ENCODE measurements around the gene MCM5. TPM values are rescaled to one million over a fixed set of nuclear protein-coding genes. Genes with fewer than 3 reads are reported as not detected.

MCM5 gene
- total and polyA plus RNA-seq, 2 of the 13 experiments (the other 11 are each of a cell fraction or from before 2014, with no cell fraction given) = 40.2 to 93.5 TPM

DNA sequence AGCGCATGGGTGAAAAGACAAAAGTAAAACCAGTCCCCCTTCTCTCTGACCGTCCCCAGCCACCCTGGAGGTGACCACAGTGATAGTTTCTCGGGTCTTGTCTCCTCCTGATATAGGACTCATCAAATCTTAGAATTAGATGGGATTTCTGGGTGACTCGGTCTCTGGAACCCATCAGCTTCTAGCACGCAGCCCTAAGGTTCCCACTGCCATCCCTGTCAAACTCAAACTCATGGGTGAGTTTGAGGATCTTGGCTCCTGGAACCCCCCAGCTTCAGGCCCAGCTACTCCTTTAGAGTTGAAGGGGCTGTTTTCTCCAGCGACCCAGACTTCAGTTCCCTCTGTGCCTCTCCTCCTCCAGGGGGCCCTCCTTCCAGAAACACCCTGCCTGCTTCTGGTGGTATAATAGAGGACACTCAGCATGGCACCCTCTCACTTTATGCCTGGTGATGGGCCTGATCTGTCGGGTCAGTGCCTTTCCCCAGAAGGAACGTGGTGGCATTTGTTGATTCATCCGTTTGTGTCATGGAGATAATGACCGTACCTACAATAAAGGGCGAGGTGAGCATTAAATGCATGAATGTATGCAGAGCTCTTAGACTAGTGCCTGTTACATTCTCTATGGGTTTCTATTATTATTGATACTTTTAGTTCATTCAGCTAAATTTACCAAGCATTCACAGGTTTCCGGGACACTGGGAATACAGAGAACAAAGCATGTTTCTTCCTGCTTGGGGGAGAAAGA is 31.7 kb downstream of the MCM5 start (continued):
- TF ChIP-seq, protein P1, sequence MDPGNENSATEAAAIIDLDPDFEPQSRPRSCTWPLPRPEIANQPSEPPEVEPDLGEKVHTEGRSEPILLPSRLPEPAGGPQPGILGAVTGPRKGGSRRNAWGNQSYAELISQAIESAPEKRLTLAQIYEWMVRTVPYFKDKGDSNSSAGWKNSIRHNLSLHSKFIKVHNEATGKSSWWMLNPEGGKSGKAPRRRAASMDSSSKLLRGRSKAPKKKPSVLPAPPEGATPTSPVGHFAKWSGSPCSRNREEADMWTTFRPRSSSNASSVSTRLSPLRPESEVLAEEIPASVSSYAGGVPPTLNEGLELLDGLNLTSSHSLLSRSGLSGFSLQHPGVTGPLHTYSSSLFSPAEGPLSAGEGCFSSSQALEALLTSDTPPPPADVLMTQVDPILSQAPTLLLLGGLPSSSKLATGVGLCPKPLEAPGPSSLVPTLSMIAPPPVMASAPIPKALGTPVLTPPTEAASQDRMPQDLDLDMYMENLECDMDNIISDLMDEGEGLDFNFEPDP (CRISPR knock-in tag; conservative IDR thresholded peaks at IDR 0.05) = no peak
- TF ChIP-seq ZNF557 (CRISPR knock-in tag; IDR thresholded peaks at IDR 0.05) (no peak), CBX2 (IDR thresholded peaks at IDR 0.05; ENCODE audit: low read depth, low read length) (no peak), CBX2 (CRISPR knock-in tag; IDR thresholded peaks at IDR 0.05; ENCODE audit: low read depth) (no peak), ZNF790 (CRISPR knock-in tag; IDR thresholded peaks at IDR 0.05; ENCODE audit: borderline replicate concordance) (no peak)

DNA sequence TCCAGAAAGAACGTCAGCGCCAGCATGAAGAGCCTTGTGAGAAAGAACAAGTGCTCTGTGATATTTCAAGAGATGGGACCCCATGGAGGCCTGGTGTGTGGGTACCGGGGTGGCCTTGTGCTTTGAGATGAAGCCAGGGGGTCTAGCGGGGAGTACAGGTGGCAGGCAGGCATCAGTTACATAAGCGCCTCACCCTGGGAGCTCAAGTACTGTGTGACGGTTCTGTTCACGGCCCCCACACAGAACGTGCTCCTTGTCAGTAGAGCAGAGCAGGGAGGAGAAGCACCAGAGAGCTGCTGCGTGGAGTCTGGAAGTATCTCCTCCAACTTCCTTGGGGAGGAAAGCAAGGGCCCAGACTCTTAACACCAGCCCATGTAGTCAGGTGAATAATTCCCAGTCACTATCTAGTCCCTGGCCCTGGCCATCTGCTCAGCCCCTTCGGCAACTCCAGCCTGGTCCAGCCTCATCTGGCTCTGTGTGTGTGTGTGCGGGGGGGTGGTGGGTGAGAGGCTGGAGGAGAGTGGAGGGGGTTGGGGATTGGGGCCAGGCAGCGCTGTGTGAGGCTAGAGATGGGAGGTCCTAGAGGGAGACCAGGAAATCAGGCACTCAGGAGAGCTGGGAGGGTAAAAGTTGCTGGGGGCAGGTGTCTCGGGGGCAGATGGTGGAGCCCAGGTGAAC is 32.4 kb downstream of the MCM5 start:
- no peak for DNase-seq (ENCODE audit: low spot score)
- POLR2A ChIA-PET = no interaction called here
- H3K4me1 ChIP-seq (ENCODE audit: insufficient read depth, low read length) = no peaks in the 10 kb centered on the region
- no peak overlapping the region for H2AFZ ChIP-seq (ENCODE audit: low read length)
- H3K4me3 ChIP-seq (replicated peaks in 1 of 3; ENCODE audit: insufficient read depth in 1 of 3, low read depth in 2 of 3, low read length in 3 of 3) = no peak overlapping the region
- peaks cover 2 to 32% of the 10 kb centered on the region in 2 experiments; a peak in 4 of 5 replicates for H3K36me3 ChIP-seq (replicated peaks in 1 of 2; ENCODE audit: control insufficient read depth in 1 of 2, insufficient read depth in 2 of 2, low read length in 2 of 2)
- 100% methylated on average over 7 of the region's 13 CpGs for WGBS (ENCODE audit: low lambda C conversion rate)
- no peaks in the 10 kb centered on the region for H4K20me1 ChIP-seq (ENCODE audit: insufficient read depth, low read length)
- TF ChIP-seq BHLHE40 (IDR thresholded peaks at IDR 0.05; ENCODE audit: low read length) (no peak), ZNF598 (CRISPR knock-in tag; IDR thresholded peaks at IDR 0.05; ENCODE audit: borderline replicate concordance) (no peak), ZNF615 (CRISPR knock-in tag; IDR thresholded peaks at IDR 0.05; ENCODE audit: borderline replicate concordance) (no peak), TGIF2 (CRISPR knock-in tag; IDR thresholded peaks at IDR 0.05) (no peak)
- TF ChIP-seq, protein P2, sequence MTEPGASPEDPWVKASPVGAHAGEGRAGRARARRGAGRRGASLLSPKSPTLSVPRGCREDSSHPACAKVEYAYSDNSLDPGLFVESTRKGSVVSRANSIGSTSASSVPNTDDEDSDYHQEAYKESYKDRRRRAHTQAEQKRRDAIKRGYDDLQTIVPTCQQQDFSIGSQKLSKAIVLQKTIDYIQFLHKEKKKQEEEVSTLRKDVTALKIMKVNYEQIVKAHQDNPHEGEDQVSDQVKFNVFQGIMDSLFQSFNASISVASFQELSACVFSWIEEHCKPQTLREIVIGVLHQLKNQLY (CRISPR knock-in tag; IDR thresholded peaks at IDR 0.05) = no peak
- TF ChIP-seq, protein P3, sequence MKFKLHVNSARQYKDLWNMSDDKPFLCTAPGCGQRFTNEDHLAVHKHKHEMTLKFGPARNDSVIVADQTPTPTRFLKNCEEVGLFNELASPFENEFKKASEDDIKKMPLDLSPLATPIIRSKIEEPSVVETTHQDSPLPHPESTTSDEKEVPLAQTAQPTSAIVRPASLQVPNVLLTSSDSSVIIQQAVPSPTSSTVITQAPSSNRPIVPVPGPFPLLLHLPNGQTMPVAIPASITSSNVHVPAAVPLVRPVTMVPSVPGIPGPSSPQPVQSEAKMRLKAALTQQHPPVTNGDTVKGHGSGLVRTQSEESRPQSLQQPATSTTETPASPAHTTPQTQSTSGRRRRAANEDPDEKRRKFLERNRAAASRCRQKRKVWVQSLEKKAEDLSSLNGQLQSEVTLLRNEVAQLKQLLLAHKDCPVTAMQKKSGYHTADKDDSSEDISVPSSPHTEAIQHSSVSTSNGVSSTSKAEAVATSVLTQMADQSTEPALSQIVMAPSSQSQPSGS (CRISPR knock-in tag; IDR thresholded peaks at IDR 0.05) = no peak
- no peak overlapping the region for H3K27ac ChIP-seq (ENCODE audit: extremely low read length, insufficient read depth, low read length)
- intact Hi-C loops (cut with micrococcal nuclease; ENCODE audit: unreplicated experiment) (loop anchor here (5.0 kb wide), 1 partner anchor 190 kb away; no protein-coding TSS in a partner anchor), in situ Hi-C loops (cut with HindIII; ENCODE audit: extremely low pct_ligation_motif_present, low pct_unique_long_range_greater_than_20kb) (loop anchor here (5.0 to 25.0 kb wide), 2 partner anchors 150 to 305 kb away; no protein-coding TSS in a partner anchor)
- H3K27me3 ChIP-seq (ENCODE audit: control insufficient read depth in 1 of 2, insufficient read depth in 2 of 2, low read length in 2 of 2) = no peaks in the 10 kb centered on the region
- H3K79me2 ChIP-seq (ENCODE audit: insufficient read depth, low read length) = no peaks in the 10 kb centered on the region
- no peaks in the 10 kb centered on the region for H3K9me3 ChIP-seq (ENCODE audit: low read length)
- CTCF ChIA-PET (ENCODE audit: low intra/inter-chr PET ratio, low total read pairs) = interaction anchor here (2.0 to 2.3 kb wide), 2 partner anchors 151 to 192 kb away, joined by 8 to 32 read pairs; no protein-coding TSS in a partner anchor
- H3K4me2 ChIP-seq (ENCODE audit: low read depth, low read length) = no peak overlapping the region
- FAIRE-seq = no peak
- BruUV-seq (replicated peaks) = no TSS peak
- ATAC-seq = no peak
- no peak overlapping the region for H3K9ac ChIP-seq (ENCODE audit: insufficient read depth, low read depth, low read length)

Measured in HepG2 (cell line).